Breast epithelium (tissue), 4 donors: ENCODE measurements around the gene FSHR. TPM values are rescaled to one million over a fixed set of nuclear protein-coding genes. Genes with fewer than 3 reads are reported as not detected.

Source experiments
- DNase-seq, 2 donors: peaks; one replicate each; pipeline ENCODE4 v3.0.0-alpha.2; 2019; ENCODE audit warnings: low spot score in 2 of 2
- H3K27ac ChIP-seq, 2 donors: fragments of 200-600 bp; sonication (generic) in 1 of 2; one replicate each; pipeline ENCODE4 v1.5.1; 2016 to 2019; ENCODE audit warnings: mild to moderate bottlenecking in 1 of 2
- H3K27me3 ChIP-seq, 2 donors: fragments of 200-600 bp; sonication (generic) in 1 of 2; one replicate each; pipeline versions ENCODE4 v1.5.1 to v1.6.0; 2017 to 2019; ENCODE audit warnings: control low read depth in 1 of 2, mild to moderate bottlenecking in 1 of 2
- H3K36me3 ChIP-seq: fragments of 200-600 bp; one replicate; pipeline ENCODE4 v1.5.1; 2019
- H3K4me1 ChIP-seq, 2 donors: fragments of 200-600 bp; sonication (generic); one replicate each; pipeline ENCODE4 v1.5.1; 2016 to 2019; ENCODE audit warnings: control low read depth in 1 of 2
- H3K4me3 ChIP-seq, 3 donors: fragments of 200-600 bp; sonication (generic); 1 replicate in 2 of 3; 2 replicates in 1 of 3; pipeline ENCODE4 v1.5.1; 2016 to 2019; ENCODE audit warnings: mild to moderate bottlenecking in 3 of 3, moderate library complexity in 2 of 3
- H3K9me3 ChIP-seq, 2 donors: fragments of 200-600 bp; sonication (generic) in 1 of 2; one replicate each; pipeline ENCODE4 v1.5.1; 2016 to 2019; ENCODE audit warnings: control low read depth in 1 of 2
- POLR2A ChIP-seq: fragments of 450-650 bp; IDR thresholded peaks from one replicate; pipeline ENCODE4 v1.6.1; 2016; ENCODE audit warnings: antibody characterized with exemption, mild to moderate bottlenecking, moderate library complexity
- POLR2AphosphoS5 ChIP-seq, 3 donors: sonication (generic); formaldehyde crosslinking; IDR thresholded peaks; one replicate each; pipeline ENCODE4 v1.6.1; 2017; ENCODE audit warnings: antibody characterized with exemption in 3 of 3
- intact Hi-C: fragments of 100-400 bp; cut with DNase I; formaldehyde crosslinking; loops from one replicate; pipeline ENCODE4 v1.15.1; 2023; ENCODE audit warnings: low total_unique reads
- total RNA-seq, 3 donors: library from RNA; depleted of rRNA; stranded (reverse); fragments of >200 nt; gene quantifications; one replicate each; pipeline ENCODE4 v1.1.0, GENCODE V29; 2016
- TF ChIP-seq, protein P1 (sequence below), 3 donors: fragments of 450-650 bp; IDR thresholded peaks; one replicate each; pipeline ENCODE4 v1.5.1; 2016 to 2017; ENCODE audit warnings: antibody characterized with exemption in 3 of 3, mild to moderate bottlenecking in 3 of 3, moderate library complexity in 3 of 3

FSHR gene
- total RNA-seq, 3 donors from 2014 or later = not detected

DNA sequence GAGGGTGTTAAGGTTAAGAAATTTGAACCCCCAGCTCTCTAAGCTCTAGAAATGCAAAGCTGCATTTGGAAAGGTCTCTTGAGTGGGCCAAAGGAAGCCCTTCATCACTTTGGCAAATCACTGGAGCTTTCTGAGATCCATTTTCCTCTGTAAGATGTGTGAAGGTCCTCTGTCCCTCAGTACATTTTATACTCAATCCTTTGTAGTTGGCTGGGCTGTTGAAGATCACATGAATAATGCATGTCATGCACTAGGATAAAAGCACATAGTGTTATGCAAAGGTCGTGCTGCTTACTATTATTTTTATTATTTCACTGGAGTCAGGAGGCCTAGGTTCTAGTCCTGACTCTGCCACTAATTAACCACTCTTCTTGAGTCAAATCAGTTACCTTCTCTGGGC, 124.9 kb downstream of the FSHR start:
- Histone ChIP-seq H3K27ac (no peak overlapping the region), H3K4me3 (no peak overlapping the region), H3K27me3 (no peaks in the 10 kb centered on the region), H3K4me1 (no peaks in the 10 kb centered on the region), H3K9me3 (no peaks in the 10 kb centered on the region), H3K36me3 (no peaks in the 10 kb centered on the region)
- TF ChIP-seq, protein P1, sequence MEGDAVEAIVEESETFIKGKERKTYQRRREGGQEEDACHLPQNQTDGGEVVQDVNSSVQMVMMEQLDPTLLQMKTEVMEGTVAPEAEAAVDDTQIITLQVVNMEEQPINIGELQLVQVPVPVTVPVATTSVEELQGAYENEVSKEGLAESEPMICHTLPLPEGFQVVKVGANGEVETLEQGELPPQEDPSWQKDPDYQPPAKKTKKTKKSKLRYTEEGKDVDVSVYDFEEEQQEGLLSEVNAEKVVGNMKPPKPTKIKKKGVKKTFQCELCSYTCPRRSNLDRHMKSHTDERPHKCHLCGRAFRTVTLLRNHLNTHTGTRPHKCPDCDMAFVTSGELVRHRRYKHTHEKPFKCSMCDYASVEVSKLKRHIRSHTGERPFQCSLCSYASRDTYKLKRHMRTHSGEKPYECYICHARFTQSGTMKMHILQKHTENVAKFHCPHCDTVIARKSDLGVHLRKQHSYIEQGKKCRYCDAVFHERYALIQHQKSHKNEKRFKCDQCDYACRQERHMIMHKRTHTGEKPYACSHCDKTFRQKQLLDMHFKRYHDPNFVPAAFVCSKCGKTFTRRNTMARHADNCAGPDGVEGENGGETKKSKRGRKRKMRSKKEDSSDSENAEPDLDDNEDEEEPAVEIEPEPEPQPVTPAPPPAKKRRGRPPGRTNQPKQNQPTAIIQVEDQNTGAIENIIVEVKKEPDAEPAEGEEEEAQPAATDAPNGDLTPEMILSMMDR (IDR thresholded peaks at IDR 0.05) = no peak
- TF ChIP-seq POLR2AphosphoS5 (IDR thresholded peaks at IDR 0.05) = no peak
- TF ChIP-seq POLR2A = no peak
- no peak for DNase-seq
- intact Hi-C loops = no loop called here

- no peak for DNase-seq
- intact Hi-C loops = no loop called here
- Histone ChIP-seq H3K4me3 (no peak overlapping the region), H3K9me3 (no peaks in the 10 kb centered on the region), H3K27me3 (no peaks in the 10 kb centered on the region), H3K27ac (no peak overlapping the region), H3K36me3 (no peaks in the 10 kb centered on the region), H3K4me1 (no peaks in the 10 kb centered on the region)
- no peak for TF ChIP-seq POLR2AphosphoS5 (IDR thresholded peaks at IDR 0.05)
- TF ChIP-seq, protein P1 (IDR thresholded peaks at IDR 0.05) = no peak
Measured at GRCh38 chr2:49028101-49028500, 126.2 kb downstream of the FSHR start.

- Histone ChIP-seq H3K27ac (no peak overlapping the region), H3K9me3 (no peaks in the 10 kb centered on the region), H3K36me3 (no peaks in the 10 kb centered on the region), H3K27me3 (no peaks in the 10 kb centered on the region), H3K4me3 (no peak overlapping the region), H3K4me1 (no peaks in the 10 kb centered on the region)
- DNase-seq = no peak
- TF ChIP-seq, protein P1 (IDR thresholded peaks at IDR 0.05) = no peak
- no peak for TF ChIP-seq POLR2A
- TF ChIP-seq POLR2AphosphoS5 (IDR thresholded peaks at IDR 0.05) = no peak
- intact Hi-C loops = no loop called here
Measured at GRCh38 chr2:49026706-49027105, 127.6 kb downstream of the FSHR start.

DNA sequence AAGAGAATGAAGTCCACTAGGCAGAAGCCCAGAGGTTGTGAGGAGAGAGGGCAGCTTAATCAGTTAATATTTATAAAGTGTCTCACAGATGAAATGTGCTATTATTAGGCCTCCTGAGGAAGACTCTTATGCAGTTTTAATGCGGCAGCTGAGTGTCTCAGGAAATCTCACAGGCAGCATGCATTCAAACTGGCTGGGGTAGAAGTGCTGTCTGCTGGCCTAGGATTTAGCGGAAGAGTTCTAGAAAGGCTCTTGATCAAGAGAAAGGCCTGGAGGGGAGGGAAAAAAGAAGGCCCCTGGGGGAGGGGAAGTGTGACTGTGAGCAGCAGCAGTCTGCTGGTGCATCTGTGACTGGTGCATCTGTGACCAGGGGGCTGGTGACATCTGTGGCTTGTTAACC, 133.0 kb downstream of the FSHR start:
- TF ChIP-seq POLR2A (no peak), POLR2AphosphoS5 (IDR thresholded peaks at IDR 0.05) (no peak)
- no peak for DNase-seq
- no peaks in the 10 kb centered on the region for H3K9me3 ChIP-seq
- H3K4me1 ChIP-seq = no peaks in the 10 kb centered on the region
- no peak overlapping the region for H3K4me3 ChIP-seq
- no peak overlapping the region for H3K27ac ChIP-seq
- H3K36me3 ChIP-seq = no peaks in the 10 kb centered on the region
- H3K27me3 ChIP-seq = no peaks in the 10 kb centered on the region
- intact Hi-C loops = no loop called here

GRCh38 chr2:49005261-49005660, 149.1 kb downstream of the FSHR start:
- Histone ChIP-seq H3K4me3 (no peak overlapping the region), H3K27me3 (no peaks in the 10 kb centered on the region), H3K4me1 (no peaks in the 10 kb centered on the region), H3K27ac (no peak overlapping the region), H3K9me3 (no peaks in the 10 kb centered on the region), H3K36me3 (no peaks in the 10 kb centered on the region)
- no peak for TF ChIP-seq POLR2A
- TF ChIP-seq, protein P1 (IDR thresholded peaks at IDR 0.05) = no peak
- no peak for TF ChIP-seq POLR2AphosphoS5 (IDR thresholded peaks at IDR 0.05)
- intact Hi-C loops = no loop called here
- no peak for DNase-seq

DNA sequence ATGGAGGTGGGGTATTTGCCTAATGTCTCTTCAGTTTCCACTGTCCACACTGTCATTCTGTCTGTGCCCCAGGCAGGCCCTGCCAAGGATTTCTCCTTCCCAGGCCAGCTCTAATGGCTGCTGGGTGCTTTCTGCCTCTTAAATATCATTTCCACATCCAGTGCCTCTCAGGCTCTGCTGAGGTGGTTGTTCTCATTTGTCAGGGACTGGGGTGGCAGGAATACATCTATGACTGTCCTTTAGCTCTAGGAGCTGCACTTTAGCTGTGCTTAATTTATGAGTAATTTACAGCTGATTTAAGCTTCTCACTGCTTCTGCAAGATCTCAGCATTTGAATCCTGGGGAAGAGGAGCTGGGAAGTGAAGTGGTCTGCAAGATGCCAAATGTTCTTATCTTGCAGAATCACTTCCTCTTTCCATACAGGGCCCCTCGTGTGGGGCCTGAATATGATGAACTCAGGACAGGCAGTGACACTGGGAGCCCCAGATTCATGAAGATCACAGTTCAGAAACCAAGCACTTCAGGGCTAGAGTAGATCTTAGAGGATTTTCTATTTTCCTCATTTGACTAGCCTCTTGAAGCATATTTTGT, 150.2 kb downstream of the FSHR start:
- Histone ChIP-seq H3K27ac (no peak overlapping the region), H3K4me3 (no peak overlapping the region), H3K9me3 (no peaks in the 10 kb centered on the region), H3K27me3 (no peaks in the 10 kb centered on the region), H3K4me1 (no peaks in the 10 kb centered on the region), H3K36me3 (no peaks in the 10 kb centered on the region)
- intact Hi-C loops = no loop called here
- no peak for DNase-seq
- TF ChIP-seq, protein P1 (IDR thresholded peaks at IDR 0.05) = no peak
- no peak for TF ChIP-seq POLR2AphosphoS5 (IDR thresholded peaks at IDR 0.05)
- no peak for TF ChIP-seq POLR2A
